IPS DF 6.9 (cell line): ENCODE results near the gene GOSR2.

Source experiments
- DNase-seq: peaks from one replicate; pipeline ENCODE4 v3.0.0-alpha.2; 2013; ENCODE audit warnings: low read depth, low spot score
- H3K27ac ChIP-seq: one replicate; pipeline ENCODE4 v1.5.1; 2013; ENCODE audit warnings: low read length, control low read depth
- H3K27me3 ChIP-seq: 2 replicates; pipeline ENCODE4 v1.6.1; 2013; ENCODE audit warnings: mild to moderate bottlenecking, low read length; ENCODE audit not compliant: control insufficient read depth, insufficient read depth
- H3K36me3 ChIP-seq: 2 replicates; pipeline ENCODE4 v1.6.1; 2013; ENCODE audit warnings: low read length; ENCODE audit not compliant: control insufficient read depth, insufficient read depth
- H3K4me1 ChIP-seq: 2 replicates; pipeline ENCODE4 v1.6.1; 2013; ENCODE audit warnings: low read length; ENCODE audit not compliant: control insufficient read depth, insufficient read depth
- H3K4me3 ChIP-seq: 2 replicates; pipeline ENCODE4 v1.5.1; 2013; ENCODE audit warnings: mild to moderate bottlenecking, low read length
- H3K9me3 ChIP-seq: 2 replicates; pipeline ENCODE4 v1.6.1; 2013; ENCODE audit warnings: low read length, inconsistent platforms; ENCODE audit not compliant: control insufficient read depth, insufficient read depth
- WGBS: extraction: QIAGEN DNeasy Blood & Tissue Kit; methylation state at CpG from one replicate; pipeline ENCODE4 v1.1.7; 2013; ENCODE audit warnings: mixed read lengths, missing lambda C conversion rate; ENCODE audit not compliant: insufficient read length, insufficient coverage; 5-methylcytosine and 5-hydroxymethylcytosine counted together

The GOSR2 gene

GRCh38 chr17:46882666-46883065 lies 40.3 kb upstream of the GOSR2 start:
- no peak overlapping the region for H3K27ac ChIP-seq
- H3K4me1 ChIP-seq: no peaks in the 10 kb centered on the region
- no CpG with 5 or more reads among the region's 8 CpGs for WGBS
- no peaks in the 10 kb centered on the region for H3K27me3 ChIP-seq
- no peak overlapping the region for H3K4me3 ChIP-seq
- no peaks in the 10 kb centered on the region for H3K9me3 ChIP-seq
- H3K36me3 ChIP-seq: no peaks in the 10 kb centered on the region
- no peak for DNase-seq

GRCh38 chr17:46883871-46884520 lies 39.0 kb upstream of the GOSR2 start:
- H3K4me1 ChIP-seq: no peaks in the 10 kb centered on the region
- no CpG with 5 or more reads among the region's 19 CpGs for WGBS
- DNase-seq: no peak
- no peaks in the 10 kb centered on the region for H3K36me3 ChIP-seq
- no peaks in the 10 kb centered on the region for H3K9me3 ChIP-seq
- H3K27me3 ChIP-seq: no peaks in the 10 kb centered on the region
- H3K27ac ChIP-seq: no peak overlapping the region
- H3K4me3 ChIP-seq: no peak overlapping the region

GRCh38 chr17:46884552-46884951 lies 38.4 kb upstream of the GOSR2 start:
- Histone ChIP-seq H3K36me3 (no peaks in the 10 kb centered on the region), H3K27me3 (no peaks in the 10 kb centered on the region), H3K9me3 (no peaks in the 10 kb centered on the region), H3K4me1 (no peaks in the 10 kb centered on the region; the same call in 1 of the 2 replicates), H3K27ac (no peak overlapping the region), H3K4me3 (no peak overlapping the region)
- WGBS: no CpG with 5 or more reads among the region's 7 CpGs
- DNase-seq: no peak

GRCh38 chr17:46885415-46886309 lies 37.3 kb upstream of the GOSR2 start:
- WGBS: no CpG with 5 or more reads among the region's 10 CpGs
- Histone ChIP-seq H3K27me3 (no peaks in the 10 kb centered on the region), H3K27ac (no peak overlapping the region), H3K4me3 (no peak overlapping the region), H3K36me3 (no peaks in the 10 kb centered on the region), H3K9me3 (no peaks in the 10 kb centered on the region), H3K4me1 (no peaks in the 10 kb centered on the region; the same call in 1 of the 2 replicates)
- no peak for DNase-seq

GRCh38 chr17:46886310-46886663 lies 36.7 kb upstream of the GOSR2 start:
- no peaks in the 10 kb centered on the region for H3K36me3 ChIP-seq
- no peak for DNase-seq
- H3K4me1 ChIP-seq: no peaks in the 10 kb centered on the region; the same call in 1 of the 2 replicates
- H3K27me3 ChIP-seq: no peaks in the 10 kb centered on the region
- no CpG with 5 or more reads among the region's 1 CpG for WGBS
- H3K27ac ChIP-seq: no peak overlapping the region
- no peak overlapping the region for H3K4me3 ChIP-seq
- H3K9me3 ChIP-seq: no peaks in the 10 kb centered on the region

- H3K4me1 ChIP-seq: no peaks in the 10 kb centered on the region; the same call in 1 of the 2 replicates
- DNase-seq: no peak
- no peaks in the 10 kb centered on the region for H3K36me3 ChIP-seq
- no peaks in the 10 kb centered on the region for H3K9me3 ChIP-seq
- no peaks in the 10 kb centered on the region for H3K27me3 ChIP-seq
- no CpG with 5 or more reads among the region's 3 CpGs for WGBS
- no peak overlapping the region for H3K27ac ChIP-seq
- no peak overlapping the region for H3K4me3 ChIP-seq
Observed at GRCh38 chr17:46887717-46888116, 35.2 kb upstream of the GOSR2 start.

- Histone ChIP-seq H3K4me3 (no peak overlapping the region), H3K27me3 (no peaks in the 10 kb centered on the region), H3K36me3 (no peaks in the 10 kb centered on the region), H3K4me1 (no peaks in the 10 kb centered on the region; the same call in 1 of the 2 replicates), H3K9me3 (no peaks in the 10 kb centered on the region), H3K27ac (no peak overlapping the region)
- no peak for DNase-seq
- WGBS: no CpG with 5 or more reads among the region's 1 CpG
Observed at GRCh38 chr17:46888727-46889126, 34.2 kb upstream of the GOSR2 start.

GRCh38 chr17:46889519-46889918 lies 33.4 kb upstream of the GOSR2 start:
- no peaks in the 10 kb centered on the region for H3K9me3 ChIP-seq
- H3K4me1 ChIP-seq: no peaks in the 10 kb centered on the region; the same call in 1 of the 2 replicates
- H3K27ac ChIP-seq: no peak overlapping the region
- no CpG with 5 or more reads among the region's 4 CpGs for WGBS
- no peaks in the 10 kb centered on the region for H3K36me3 ChIP-seq
- H3K4me3 ChIP-seq: no peak overlapping the region
- DNase-seq: no peak
- H3K27me3 ChIP-seq: no peaks in the 10 kb centered on the region

GRCh38 chr17:46889992-46890564 lies 32.9 kb upstream of the GOSR2 start:
- no CpG with 5 or more reads among the region's 13 CpGs for WGBS

GRCh38 chr17:46890638-46891037 lies 32.3 kb upstream of the GOSR2 start:
- Histone ChIP-seq H3K4me1 (peaks cover 2% of the 10 kb centered on the region; the same call in 1 of the 2 replicates), H3K36me3 (no peaks in the 10 kb centered on the region), H3K27me3 (no peaks in the 10 kb centered on the region), H3K27ac (no peak overlapping the region), H3K4me3 (no peak overlapping the region), H3K9me3 (no peaks in the 10 kb centered on the region)
- no peak for DNase-seq
- no CpG with 5 or more reads among the region's 6 CpGs for WGBS

More at GRCh38 chr17:46889992-46890564, 32.9 kb upstream of the GOSR2 start:
- no peaks in the 10 kb centered on the region for H3K27me3 ChIP-seq
- H3K27ac ChIP-seq: no peak overlapping the region
- DNase-seq: no peak
- no peaks in the 10 kb centered on the region for H3K9me3 ChIP-seq
- no peaks in the 10 kb centered on the region for H3K36me3 ChIP-seq
- peaks cover 2% of the 10 kb centered on the region; the same call in 1 of the 2 replicates for H3K4me1 ChIP-seq
- no peak overlapping the region for H3K4me3 ChIP-seq
